ENCODE data around the gene ABCB4.

ABCB4 gene

DNA sequence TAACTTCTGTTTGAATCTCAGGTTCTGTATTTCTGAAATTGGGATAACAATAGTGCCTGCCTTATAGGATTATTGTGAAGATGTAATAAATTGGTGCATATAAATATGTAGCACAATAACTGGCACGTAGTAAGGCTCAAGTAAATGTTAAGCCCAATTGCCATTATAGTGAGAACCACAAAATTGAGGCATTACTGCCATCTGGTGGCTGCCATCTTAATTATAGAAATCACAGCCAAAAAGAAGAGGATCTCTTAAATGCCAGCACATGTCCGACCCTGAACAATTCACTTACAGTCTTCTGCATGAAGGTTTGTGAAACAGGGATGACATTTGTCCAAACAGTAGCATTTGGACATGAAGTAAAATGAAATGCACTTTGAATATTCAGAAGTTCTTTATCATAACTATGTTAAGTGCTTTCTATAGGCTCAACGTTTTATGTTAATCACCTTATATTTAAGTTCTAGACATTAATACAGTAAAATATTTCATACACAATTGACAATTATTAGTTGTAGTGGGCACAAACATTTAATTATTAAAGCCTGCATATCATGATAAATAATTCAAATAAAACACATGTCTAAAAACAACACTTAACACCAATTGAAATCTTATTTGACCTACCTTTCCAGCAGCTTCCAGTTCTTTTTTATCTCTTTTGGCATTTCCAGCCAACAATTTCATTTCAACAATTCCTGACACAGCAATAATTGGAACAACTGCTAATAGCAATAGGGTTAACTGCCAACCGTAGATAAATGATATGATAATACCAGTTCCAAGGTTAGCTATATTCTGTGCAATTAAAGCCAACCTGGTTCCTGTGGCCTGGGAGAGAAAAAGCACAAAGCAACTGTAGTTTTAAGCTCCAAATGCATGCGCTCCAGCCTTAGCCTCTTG, 58.5 kb downstream of the ABCB4 start:
- DNase-seq, result peak; percentile 75

- DNase-seq, result no peak
Observed at GRCh38 chr7:87414794-87415188, 60.7 kb downstream of the ABCB4 start.

DNA sequence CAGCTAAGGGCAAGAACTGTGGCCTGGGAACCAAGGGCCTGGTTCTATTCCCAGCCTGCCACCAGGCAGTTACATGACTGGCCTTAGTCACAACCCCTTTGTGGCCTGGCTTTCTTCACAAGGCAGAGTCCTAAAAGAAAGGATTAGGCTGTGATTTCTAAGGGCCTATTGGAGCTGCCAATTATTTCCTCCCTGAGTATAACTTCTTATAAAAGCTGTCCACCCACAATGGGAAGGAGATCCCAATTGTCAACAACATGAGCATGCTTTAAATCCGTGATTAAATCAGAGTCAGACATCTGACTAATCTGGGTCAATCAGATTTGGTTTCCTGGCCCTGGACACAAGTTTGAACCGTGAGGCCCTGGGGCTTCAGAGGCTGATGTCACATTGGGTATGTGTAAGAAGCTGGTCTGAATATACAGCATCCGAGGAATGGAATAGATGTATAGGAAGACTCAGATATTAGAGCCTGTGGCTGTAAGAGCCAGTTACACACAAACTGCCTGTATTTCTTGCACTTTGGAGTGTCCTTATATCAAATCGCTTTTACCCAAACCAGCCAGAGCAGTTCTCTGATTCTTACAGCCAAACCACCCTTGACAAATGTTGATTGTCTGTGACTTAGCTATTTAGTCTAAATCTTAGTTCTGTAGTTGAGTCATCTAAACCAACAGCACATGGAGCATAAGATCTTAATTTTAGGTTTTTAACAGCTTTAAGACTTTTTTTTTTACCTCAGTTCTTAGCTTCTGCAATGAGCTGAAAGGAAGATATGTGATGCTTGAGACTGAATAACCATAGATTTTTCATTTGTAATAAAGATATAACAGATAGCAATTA, 61.3 kb downstream of the ABCB4 start:
- no peak for DNase-seq

DNA sequence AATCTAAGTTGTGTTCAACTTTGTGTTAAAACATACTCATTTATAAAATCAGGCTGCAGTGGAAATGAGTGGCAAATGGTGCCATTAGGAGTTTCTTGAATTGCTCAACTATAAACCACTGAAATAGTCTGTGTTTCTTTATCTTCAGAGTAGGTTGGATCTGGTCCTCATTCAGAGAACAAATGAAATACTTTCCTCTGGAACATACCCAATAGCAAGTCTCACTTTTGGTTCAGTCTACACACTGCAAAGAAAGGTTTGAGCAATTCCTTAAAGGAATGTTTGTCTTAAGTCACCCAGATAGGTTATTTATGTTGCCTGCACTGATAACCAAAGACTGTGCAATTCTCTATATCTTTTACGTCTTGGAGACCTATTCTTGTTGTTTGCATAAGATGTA, 62.5 kb downstream of the ABCB4 start:
- DNase-seq, result no peak

DNA sequence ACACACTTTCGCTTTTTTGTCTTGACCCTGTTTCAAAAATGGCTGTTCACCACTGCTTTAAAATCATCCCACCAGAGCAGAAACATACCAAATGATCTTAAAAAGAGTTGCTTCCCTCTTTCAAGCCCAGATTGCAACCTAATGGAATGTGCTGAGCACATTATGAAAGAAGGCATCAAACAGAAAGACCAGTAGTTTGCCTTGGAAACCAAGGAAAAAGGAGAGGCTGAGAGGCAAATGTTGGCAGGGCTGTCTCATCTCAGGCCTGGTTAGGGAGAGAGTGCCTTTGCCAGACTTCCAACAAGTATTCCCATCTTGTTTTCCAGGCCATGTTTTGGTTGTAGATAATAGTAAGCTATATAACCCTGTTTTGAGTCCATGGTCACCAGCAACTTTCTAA, 64.3 kb downstream of the ABCB4 start:
- DNase-seq, result no peak

- no peak for DNase-seq
Observed at GRCh38 chr7:87404674-87405073, 70.8 kb downstream of the ABCB4 start.

- no peak for DNase-seq
Observed at GRCh38 chr7:87398446-87398845, 77.0 kb downstream of the ABCB4 start.

DNA sequence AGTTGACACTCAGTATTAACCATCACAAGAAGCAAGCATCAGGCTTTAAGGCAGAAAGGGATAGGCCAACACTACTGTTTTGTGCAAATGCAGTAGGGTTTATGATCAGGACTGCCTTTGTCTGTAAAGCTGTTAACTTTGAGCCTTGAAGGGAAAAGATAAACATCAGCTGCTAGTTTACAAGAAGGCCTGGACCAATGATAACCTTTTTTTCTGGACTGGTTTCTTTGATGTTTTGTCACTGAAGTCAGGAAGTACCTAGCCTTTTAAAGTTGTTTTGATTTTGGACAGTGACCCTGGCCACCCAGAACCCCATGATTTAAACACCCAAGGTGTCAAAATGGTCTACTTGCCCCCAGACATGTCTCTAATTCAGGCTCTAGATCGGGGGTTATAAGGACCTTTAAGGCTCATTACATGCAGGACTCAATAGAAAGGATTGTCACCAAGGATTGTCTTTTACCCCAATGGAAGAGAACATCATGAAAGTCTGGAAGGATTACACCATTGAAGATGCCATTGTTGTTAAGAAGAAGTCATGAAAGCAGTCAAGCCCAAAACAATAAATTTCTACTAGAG, 79.9 kb downstream of the ABCB4 start:
- no peak for DNase-seq

DNA sequence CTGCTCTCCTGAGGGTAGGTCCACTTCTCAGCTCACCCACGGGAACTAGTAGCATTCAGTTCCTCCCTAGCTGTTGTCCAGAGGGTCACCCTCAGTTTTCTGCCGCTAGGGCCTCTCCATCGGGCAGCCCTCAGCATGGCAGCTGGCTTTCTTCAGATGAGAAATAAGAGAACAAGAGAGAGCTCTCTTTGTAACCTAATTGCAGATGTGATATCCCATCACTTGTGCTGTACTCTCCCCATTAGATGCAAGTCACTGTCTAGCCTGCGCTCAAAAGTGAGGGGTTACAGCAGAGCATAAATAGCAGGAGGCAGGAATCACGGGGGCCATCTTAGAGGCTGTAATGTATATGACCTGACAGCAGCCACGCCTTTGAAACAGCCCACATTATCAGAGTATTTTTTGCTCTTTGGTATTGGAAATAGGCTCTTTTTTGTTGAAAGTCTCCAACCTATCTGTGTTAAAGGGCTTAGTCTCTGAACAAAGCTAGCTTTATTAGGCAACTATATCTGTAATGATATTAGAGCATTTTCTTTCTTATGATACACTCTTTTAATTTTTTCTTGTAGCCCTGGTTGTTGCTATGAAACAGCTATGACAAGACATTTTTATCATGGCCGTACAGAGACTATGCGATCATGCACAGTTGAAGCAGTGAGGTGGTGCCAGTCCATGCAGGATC, 84.3 kb downstream of the ABCB4 start:
- DNase-seq, result no peak

- no peak for DNase-seq
Observed at GRCh38 chr7:87380905-87381304, 94.6 kb downstream of the ABCB4 start.

- no peak for DNase-seq
Observed at GRCh38 chr7:87375662-87376435, 99.6 kb downstream of the ABCB4 start.

GRCh38 chr7:87370660-87371180, 104.8 kb downstream of the ABCB4 start:
- no peak for DNase-seq

- DNase-seq, result peak; percentile 29
Observed at GRCh38 chr7:87369216-87369615, 106.3 kb downstream of the ABCB4 start.

GRCh38 chr7:87364246-87364645, 111.2 kb downstream of the ABCB4 start:
- DNase-seq, result no peak

DNA sequence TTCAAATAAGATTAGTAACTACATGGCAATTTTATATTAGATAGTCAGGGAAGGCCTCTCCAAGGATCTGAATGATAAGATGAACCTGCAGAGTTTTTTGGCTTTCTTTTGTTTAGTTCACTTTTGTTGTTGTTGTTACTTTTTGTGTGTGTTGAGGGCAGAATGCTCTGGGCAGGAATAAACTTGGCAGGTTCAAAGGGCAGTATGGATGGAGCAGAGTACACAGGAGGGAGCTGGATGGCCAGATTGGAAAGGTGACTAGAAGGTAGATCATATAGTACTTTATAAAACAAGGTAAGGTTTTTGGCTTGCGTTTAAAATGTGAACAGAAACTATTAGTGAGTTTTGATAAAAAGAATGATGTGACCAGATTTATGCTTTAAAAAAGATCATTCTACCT, 112.1 kb downstream of the ABCB4 start:
- no peak for DNase-seq

DNA sequence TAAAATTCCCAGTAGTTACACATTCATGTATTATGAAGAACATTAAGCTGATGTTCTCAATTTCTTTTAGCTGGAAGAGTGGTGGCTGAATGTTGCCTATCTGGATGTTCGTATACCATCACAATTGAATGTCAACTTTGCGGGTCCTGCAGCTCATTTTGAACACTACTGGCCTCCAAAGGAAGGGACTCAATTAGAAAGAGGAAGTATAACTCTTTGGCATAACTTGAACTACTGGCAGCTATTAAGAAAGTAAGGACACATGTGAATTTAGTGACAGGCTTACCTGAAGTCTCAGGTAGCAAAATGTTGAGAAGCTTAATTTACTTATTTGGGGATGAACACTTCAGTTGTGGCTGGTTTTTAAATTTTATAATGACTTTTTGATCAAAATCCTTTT, 114.2 kb downstream of the ABCB4 start:
- DNase-seq, result no peak

GRCh38 chr7:87359366-87359765, 116.1 kb downstream of the ABCB4 start:
- DNase-seq, result no peak

- no peak for DNase-seq
Observed at GRCh38 chr7:87356448-87356847, 119.0 kb downstream of the ABCB4 start.

- DNase-seq, result no peak
Observed at GRCh38 chr7:87354749-87355148, 120.7 kb downstream of the ABCB4 start.

Measured in CD4-positive, alpha-beta T cell treated with Interleukin-6 for 4 hours (primary cell).